Hepatocyte (in vitro differentiated cells): ENCODE measurements around the gene ATF6.

Source experiments
- CTCF ChIP-seq: fragments of 200-600 bp; sonication (generic); IDR thresholded peaks from 2 replicates; pipeline ENCODE4 v1.5.1; 2016; ENCODE audit warnings: antibody characterized with exemption, mild to moderate bottlenecking; ENCODE audit not compliant: poor library complexity
- EZH2 ChIP-seq: fragments of 200-600 bp; sonication (generic); IDR thresholded peaks from 2 replicates; pipeline ENCODE4 v1.6.1; 2016; ENCODE audit warnings: antibody characterized with exemption, mild to moderate bottlenecking, borderline replicate concordance
- EZH2phosphoT487 ChIP-seq: fragments of 200-600 bp; sonication (generic); IDR thresholded peaks from one replicate; pipeline ENCODE4 v1.6.1; 2018; ENCODE audit warnings: antibody characterized with exemption, mild to moderate bottlenecking, low read depth, moderate library complexity; ENCODE audit not compliant: unreplicated experiment, severe bottlenecking

- no peak for TF ChIP-seq EZH2
- TF ChIP-seq CTCF, result peak; percentile 42
- no peak for TF ChIP-seq EZH2phosphoT487
These were observed 139.3 kb downstream of the ATF6 start for GRCh38 chr1:161905269-161905884.
